Smooth muscle cell (in vitro differentiated cells): ENCODE measurements around the gene LCN1. TPM values are rescaled to one million over a fixed set of nuclear protein-coding genes. Genes with fewer than 3 reads are reported as not detected.
"Not testable (repeated sequence)": the region's sequence is repeated elsewhere in the genome, so short reads cannot be mapped to it uniquely, and the experiment has no call there.

Source experiments
- DNase-seq: peaks from one replicate; lab custom pipeline; 2025; ENCODE audit not compliant: unreplicated experiment; lab: John Stamatoyannopoulos, UW
- H2AFZ ChIP-seq: fragments of 200-600 bp; sonication (generic); 2 replicates; pipeline ENCODE4 v1.6.0; 2016; ENCODE audit warnings: antibody characterized with exemption, low read depth, mild to moderate bottlenecking
- H3F3A ChIP-seq: fragments of 200-600 bp; sonication (generic); 2 replicates; pipeline ENCODE4 v1.6.0; 2017; ENCODE audit warnings: antibody characterized with exemption, low read depth
- H3K27ac ChIP-seq: fragments of 200-600 bp; sonication (generic); 2 replicates; pipeline ENCODE4 v1.5.1; 2016; ENCODE audit warnings: low read depth, mild to moderate bottlenecking
- H3K27me3 ChIP-seq: fragments of 200-600 bp; sonication (generic); 2 replicates; pipeline ENCODE4 v1.6.1; 2016; ENCODE audit warnings: low read depth, mild to moderate bottlenecking
- H3K36me3 ChIP-seq: fragments of 200-600 bp; sonication (generic); 2 replicates; pipeline ENCODE4 v1.5.1; 2016; ENCODE audit warnings: low read depth
- H3K4me1 ChIP-seq: fragments of 200-600 bp; sonication (generic); 2 replicates; pipeline ENCODE4 v1.5.1; 2016; ENCODE audit warnings: low read depth
- H3K4me2 ChIP-seq: fragments of 200-600 bp; sonication (generic); 2 replicates; pipeline ENCODE4 v1.6.0; 2016; ENCODE audit warnings: mild to moderate bottlenecking
- H3K4me3 ChIP-seq: fragments of 200-600 bp; sonication (generic); 2 replicates; pipeline ENCODE4 v1.5.1; 2016; ENCODE audit warnings: mild to moderate bottlenecking
- H3K79me2 ChIP-seq: fragments of 200-600 bp; sonication (generic); 2 replicates; pipeline ENCODE4 v1.6.0; 2016; ENCODE audit warnings: low read depth, mild to moderate bottlenecking
- H3K9ac ChIP-seq: fragments of 200-600 bp; sonication (generic); 2 replicates; pipeline ENCODE4 v1.6.0; 2016; ENCODE audit warnings: low read depth
- H3K9me3 ChIP-seq: fragments of 200-600 bp; sonication (generic); replicated peaks from 2 replicates; pipeline ENCODE4 v1.5.1; 2016; ENCODE audit warnings: low read depth
- H4K20me1 ChIP-seq: fragments of 200-600 bp; sonication (generic); 2 replicates; pipeline ENCODE4 v1.6.0; 2016; ENCODE audit warnings: low read depth
- WGBS: methylation state at CpG from one replicate; pipeline ENCODE4 v1.1.7; 2016; ENCODE audit warnings: low lambda C conversion rate; 5-methylcytosine and 5-hydroxymethylcytosine counted together
- polyA plus RNA-seq: library from polyadenylated mRNA; unstranded; fragments of >200 nt; fragmentation: Nextera tagmentation; extraction: Ambion mirVana; gene quantifications from 2 replicates; pipeline ENCODE4 v1.2.1, GENCODE V29; 2016
- total RNA-seq: library from RNA; depleted of rRNA; stranded (reverse); fragments of >200 nt; gene quantifications from 2 replicates; pipeline ENCODE4 v1.2.3, GENCODE V29; 2014
- TF ChIP-seq, protein P1 (sequence below): fragments of 200-600 bp; sonication (generic); IDR thresholded peaks from 2 replicates; pipeline ENCODE4 v1.5.1; 2017; ENCODE audit warnings: borderline replicate concordance, mild to moderate bottlenecking, antibody characterized with exemption; ENCODE audit not compliant: insufficient read depth, poor library complexity, severe bottlenecking

The LCN1 gene
- total and polyA plus RNA-seq, 2 experiments from 2014 or later: 0.85 to 5.6 TPM

DNA sequence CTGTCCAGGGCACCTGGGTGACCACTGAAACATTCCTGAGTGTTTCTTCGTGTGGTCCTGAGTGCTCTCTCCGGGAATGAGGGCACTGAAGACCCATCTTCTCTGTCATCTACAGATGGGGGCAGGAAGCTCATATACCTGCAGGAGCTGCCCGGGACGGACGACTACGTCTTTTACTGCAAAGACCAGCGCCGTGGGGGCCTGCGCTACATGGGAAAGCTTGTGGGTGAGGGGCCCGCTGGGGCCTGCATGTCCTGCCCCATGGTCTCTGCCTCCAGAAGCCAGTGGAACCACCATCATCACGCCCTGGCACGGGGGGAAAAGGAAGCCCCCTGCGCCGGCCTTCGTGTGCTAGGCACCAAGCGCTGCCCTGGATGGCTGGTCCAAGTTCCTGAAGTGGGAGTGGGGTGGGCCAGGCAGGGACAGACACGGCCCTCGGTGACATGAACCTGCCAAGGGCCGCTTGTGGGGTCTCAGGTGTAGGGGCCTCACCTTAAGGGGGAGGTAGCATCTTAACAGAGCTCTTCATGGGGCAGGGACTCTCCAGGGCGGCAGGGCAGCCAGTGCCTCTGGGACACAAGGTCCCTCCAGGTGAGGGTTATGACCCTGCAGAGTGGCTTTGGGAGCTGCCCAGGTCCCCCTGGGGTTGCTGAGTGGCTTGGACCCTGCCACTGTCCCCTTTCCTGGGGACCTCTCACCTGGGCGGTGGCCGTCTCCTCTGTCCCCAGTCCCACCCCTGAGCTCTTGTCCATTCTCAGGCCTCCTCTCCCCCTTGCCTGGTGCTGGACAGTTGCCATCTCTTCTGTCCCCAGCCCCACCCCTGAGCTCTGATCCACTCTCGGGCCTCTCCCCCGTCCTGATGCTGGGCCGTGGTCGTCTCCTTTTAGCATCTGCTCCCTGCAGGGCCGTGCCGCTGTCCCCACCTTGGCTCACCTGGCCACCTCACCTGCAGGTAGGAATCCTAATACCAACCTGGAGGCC is 26.8 kb downstream of the LCN1 start:
- Histone ChIP-seq H3K4me3 (no peak overlapping the region), H3K27ac (no peak overlapping the region), H3K9me3 (no peaks in the 10 kb centered on the region), H4K20me1 (no peaks in the 10 kb centered on the region), H3K79me2 (no peaks in the 10 kb centered on the region), H3K27me3 (no peaks in the 10 kb centered on the region), H3K36me3 (no peaks in the 10 kb centered on the region), H3K4me1 (peaks cover 3% of the 10 kb centered on the region), H3K4me2 (no peak overlapping the region), H3K9ac (no peak overlapping the region), H2AFZ (no peak overlapping the region), H3F3A (no peaks in the 10 kb centered on the region)
- no peak for DNase-seq
- 94% methylated on average over 28 of the region's 28 CpGs for WGBS
- TF ChIP-seq, protein P1, sequence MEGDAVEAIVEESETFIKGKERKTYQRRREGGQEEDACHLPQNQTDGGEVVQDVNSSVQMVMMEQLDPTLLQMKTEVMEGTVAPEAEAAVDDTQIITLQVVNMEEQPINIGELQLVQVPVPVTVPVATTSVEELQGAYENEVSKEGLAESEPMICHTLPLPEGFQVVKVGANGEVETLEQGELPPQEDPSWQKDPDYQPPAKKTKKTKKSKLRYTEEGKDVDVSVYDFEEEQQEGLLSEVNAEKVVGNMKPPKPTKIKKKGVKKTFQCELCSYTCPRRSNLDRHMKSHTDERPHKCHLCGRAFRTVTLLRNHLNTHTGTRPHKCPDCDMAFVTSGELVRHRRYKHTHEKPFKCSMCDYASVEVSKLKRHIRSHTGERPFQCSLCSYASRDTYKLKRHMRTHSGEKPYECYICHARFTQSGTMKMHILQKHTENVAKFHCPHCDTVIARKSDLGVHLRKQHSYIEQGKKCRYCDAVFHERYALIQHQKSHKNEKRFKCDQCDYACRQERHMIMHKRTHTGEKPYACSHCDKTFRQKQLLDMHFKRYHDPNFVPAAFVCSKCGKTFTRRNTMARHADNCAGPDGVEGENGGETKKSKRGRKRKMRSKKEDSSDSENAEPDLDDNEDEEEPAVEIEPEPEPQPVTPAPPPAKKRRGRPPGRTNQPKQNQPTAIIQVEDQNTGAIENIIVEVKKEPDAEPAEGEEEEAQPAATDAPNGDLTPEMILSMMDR: no peak

DNA sequence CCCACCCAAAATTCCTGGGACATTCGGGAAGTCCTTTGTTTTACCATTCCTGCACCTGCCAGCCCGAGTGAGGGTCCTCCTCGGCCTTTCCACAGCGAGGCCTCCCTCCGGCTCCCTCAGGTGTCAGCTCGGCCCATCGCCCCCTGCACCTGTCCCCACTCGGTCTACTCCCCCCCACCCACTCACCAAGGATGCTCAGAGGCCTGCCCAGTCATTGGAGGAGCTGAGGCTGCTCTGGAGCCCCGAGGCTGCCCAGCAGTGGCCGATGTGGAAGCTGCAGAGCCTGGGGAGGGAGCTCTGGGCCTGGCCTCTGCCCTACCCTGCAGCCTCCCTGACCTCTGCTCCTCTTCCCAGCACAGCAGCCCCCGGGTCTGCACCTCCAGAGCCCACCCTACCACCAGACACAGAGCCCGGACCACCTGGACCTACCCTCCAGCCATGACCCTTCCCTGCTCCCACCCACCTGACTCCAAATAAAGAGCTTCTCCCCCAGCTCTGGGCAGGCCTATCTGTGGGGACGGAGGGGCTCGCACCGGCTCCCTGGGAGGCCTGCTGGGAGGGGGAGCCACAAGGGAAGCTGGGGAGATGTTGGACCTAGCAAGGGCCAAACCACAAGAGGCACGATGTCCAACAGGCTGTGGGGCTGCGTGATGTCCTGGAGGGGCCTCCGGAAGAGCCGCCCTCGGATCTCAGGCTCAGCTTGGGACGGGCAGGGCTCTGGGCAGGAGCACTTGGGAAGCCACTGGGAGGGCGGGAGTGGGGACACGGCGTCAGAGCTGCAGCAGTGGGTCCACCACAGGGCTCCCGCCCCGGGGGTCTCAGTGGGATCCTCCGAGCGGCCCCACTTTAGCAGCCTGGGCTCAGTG is 28.5 kb downstream of the LCN1 start:
- DNase-seq, H3K36me3 ChIP-seq, H3K9me3 ChIP-seq, H3K4me1 ChIP-seq, H3K4me3 ChIP-seq, H3F3A ChIP-seq, H2AFZ ChIP-seq, H3K9ac ChIP-seq, H3K27ac ChIP-seq, H3K79me2 ChIP-seq, H3K4me2 ChIP-seq, H4K20me1 ChIP-seq, H3K27me3 ChIP-seq: not testable (repeated sequence)
- WGBS: 97% methylated on average over 21 of the region's 28 CpGs

DNA sequence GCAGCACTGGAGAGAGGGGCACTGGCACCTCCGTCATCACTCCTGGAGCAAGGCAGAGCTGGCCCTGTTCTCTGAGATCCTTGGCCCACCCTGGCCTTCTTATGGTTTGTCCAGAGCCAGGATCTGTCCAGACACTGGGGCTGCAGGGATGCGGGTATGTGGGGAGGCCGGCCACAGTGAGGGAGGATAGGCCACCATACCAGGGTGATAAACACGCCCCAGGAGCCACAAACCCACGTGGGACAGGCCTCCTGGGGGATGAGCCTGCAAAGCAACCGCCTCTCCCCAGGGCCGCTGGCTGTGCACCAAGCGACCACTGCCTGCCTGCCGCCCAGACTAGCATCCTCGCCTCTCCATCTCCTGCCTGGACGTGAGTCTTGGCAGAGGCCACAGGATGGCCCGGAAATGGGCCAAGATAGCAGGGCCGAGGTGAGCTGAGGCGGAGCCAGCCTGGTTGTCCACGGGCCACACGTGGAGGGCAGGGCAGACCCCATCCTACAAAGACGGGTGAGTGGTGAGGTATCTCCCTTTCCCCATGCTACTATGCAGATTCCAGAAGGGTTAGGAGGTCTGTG is 29.2 kb downstream of the LCN1 start:
- Histone ChIP-seq H3K36me3 (no peaks in the 10 kb centered on the region), H3K27me3 (no peaks in the 10 kb centered on the region), H3K9me3 (no peaks in the 10 kb centered on the region), H3K79me2 (no peaks in the 10 kb centered on the region), H3K4me1 (no peaks in the 10 kb centered on the region), H3K4me2 (no peak overlapping the region), H3F3A (no peaks in the 10 kb centered on the region), H3K9ac (no peak overlapping the region), H4K20me1 (no peaks in the 10 kb centered on the region), H3K4me3 (no peak overlapping the region), H2AFZ (no peak overlapping the region), H3K27ac (no peak overlapping the region)
- WGBS: 89% methylated on average over 17 of the region's 17 CpGs
- TF ChIP-seq, protein P1: no peak
- DNase-seq: no peak

DNA sequence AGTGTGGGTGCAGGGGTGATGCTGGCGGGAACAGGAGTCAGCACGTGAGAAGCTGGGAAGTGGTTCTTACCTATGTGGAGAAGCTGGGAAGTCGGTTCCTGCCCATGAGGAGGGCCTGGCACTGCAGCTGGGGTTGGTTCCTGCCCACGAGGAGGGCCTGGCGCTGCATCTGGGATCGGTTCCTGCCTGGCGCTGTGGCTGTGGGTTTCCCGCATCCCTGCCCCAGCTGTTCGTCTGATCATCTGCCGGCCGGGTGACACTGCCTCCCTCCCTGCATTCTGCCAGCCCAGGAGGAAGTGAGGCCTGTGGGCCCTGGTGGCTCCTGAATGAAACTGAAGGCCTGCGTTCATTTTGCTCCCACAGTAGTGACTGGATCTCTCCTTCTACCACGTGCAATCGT is 29.8 kb downstream of the LCN1 start:
- no peaks in the 10 kb centered on the region for H4K20me1 ChIP-seq
- H2AFZ ChIP-seq: no peak overlapping the region
- no peak overlapping the region for H3K9ac ChIP-seq
- H3K79me2 ChIP-seq: no peaks in the 10 kb centered on the region
- no peaks in the 10 kb centered on the region for H3K4me1 ChIP-seq
- no peak for DNase-seq
- H3K4me3 ChIP-seq: no peak overlapping the region
- H3K27me3 ChIP-seq: no peaks in the 10 kb centered on the region
- no peaks in the 10 kb centered on the region for H3K9me3 ChIP-seq
- WGBS: 90% methylated on average over 14 of the region's 14 CpGs
- H3F3A ChIP-seq: no peaks in the 10 kb centered on the region
- no peak overlapping the region for H3K4me2 ChIP-seq
- H3K27ac ChIP-seq: no peak overlapping the region
- no peaks in the 10 kb centered on the region for H3K36me3 ChIP-seq
- TF ChIP-seq, protein P1: no peak
